GM21390 (cell line): Measurements from ENCODE around the gene TMEM132D.

Experiments
- ATAC-seq: cut with Tn5 transposase; IDR thresholded peaks from one replicate; pipeline ENCODE4 v1.9.1; 2021; ENCODE audit not compliant: unreplicated experiment

The TMEM132D gene

DNA sequence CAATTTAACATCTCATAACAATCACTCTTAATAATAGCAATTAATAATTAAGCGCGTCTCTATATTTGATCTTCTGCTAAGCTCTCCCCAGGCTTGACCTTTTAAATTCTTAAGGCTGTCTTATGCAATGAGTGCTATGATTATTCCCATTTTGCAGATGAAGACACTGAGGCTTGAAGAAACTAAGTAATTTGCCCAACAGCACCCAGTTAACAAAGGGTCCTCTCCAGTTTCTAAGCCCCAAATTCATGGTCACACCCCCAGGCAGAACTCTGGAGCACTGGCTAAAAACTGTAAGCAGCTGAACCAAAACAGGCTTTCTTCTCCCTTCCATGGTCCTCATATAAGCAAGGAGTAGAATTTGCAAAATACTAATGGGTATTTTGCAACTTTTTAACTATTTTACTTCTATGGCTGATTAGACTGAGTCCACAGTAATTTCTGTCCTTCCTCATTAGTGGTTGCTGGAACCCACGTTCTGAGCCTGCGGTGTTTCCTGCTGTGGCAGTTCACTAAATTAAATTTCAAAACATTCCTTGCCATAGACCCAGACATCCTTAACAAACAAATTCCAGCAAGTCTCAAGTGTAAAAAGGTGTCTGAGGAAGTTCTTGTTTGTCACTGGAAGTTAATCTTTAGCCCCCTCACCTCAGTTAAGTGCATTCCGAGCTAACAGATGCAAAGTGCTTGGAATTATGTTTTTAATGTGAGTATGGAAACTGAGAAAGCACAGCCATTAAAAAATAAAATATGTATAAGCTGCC is 76.5 kb downstream of the TMEM132D start:
- no peak for ATAC-seq

GRCh38 chr12:129826273-129826672 is 77.6 kb downstream of the TMEM132D start:
- no peak for ATAC-seq

- no peak for ATAC-seq
Observed at GRCh38 chr12:129825316-129825715, 78.5 kb downstream of the TMEM132D start.

GRCh38 chr12:129821964-129822363 is 81.9 kb downstream of the TMEM132D start:
- ATAC-seq: no peak

GRCh38 chr12:129819391-129819790 is 84.4 kb downstream of the TMEM132D start:
- no peak for ATAC-seq

DNA sequence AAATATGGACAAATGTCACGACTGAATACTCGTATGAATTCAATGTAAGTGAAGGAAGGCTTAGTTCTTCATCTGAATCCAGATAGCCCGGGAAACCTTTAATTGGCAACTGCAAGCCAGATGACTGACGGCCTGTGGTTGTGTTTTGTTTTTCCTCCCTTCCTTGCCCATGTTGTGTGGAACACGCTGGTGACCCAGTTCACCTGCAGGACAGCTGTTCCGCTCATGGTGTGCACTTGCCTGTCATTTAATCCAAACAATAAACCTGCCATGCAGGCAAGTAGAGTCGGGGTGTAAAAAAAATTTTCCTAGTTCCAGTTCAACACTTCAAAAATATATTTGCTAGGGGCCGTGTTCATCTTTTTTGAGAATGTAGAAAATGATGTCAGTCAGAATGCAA is 88.0 kb downstream of the TMEM132D start:
- ATAC-seq: no peak

GRCh38 chr12:129811963-129812362 is 91.9 kb downstream of the TMEM132D start:
- no peak for ATAC-seq

GRCh38 chr12:129807136-129807535 is 96.7 kb downstream of the TMEM132D start:
- no peak for ATAC-seq

DNA sequence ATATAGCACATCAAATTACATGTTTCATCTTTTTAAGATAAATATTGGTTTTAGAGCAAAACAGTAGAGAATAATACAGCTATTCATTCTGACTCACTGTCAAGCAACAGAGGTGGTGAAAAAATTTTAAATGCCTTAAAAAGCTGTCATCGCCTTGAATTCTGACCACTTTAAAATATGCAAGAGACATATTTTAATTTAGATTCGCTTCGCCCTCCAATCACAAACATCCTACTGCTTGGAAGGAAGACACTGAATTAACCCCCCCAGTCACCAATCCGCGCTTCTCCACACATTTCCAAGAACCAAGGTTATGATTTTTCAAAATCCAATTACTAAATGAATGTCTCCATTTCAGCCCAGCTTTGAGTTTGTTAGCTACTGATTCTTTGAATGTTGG is 112.4 kb downstream of the TMEM132D start:
- ATAC-seq: no peak

- no peak for ATAC-seq
Observed at GRCh38 chr12:129790930-129791329, 112.9 kb downstream of the TMEM132D start.

GRCh38 chr12:129790331-129790730 is 113.5 kb downstream of the TMEM132D start:
- ATAC-seq: no peak

DNA sequence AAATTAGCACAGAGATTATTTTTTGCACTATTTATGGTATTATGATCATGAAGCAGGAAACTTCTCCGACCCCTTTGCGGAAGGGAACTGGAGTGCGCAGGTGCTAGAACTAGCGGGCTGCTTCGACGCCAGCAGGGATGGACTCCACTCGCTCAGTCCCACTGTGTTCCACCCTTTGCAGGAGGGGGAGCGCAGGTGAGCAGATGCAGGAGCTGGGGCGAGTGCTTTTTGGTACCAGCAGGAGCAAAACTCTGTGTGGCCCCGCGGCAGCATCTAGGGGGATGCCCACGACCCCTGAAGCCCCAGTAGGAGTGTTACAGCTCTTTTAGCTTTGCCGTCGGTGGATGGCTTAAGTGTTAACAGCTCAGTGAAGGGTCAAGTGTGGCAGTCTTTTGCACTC is 113.9 kb downstream of the TMEM132D start:
- ATAC-seq: no peak

DNA sequence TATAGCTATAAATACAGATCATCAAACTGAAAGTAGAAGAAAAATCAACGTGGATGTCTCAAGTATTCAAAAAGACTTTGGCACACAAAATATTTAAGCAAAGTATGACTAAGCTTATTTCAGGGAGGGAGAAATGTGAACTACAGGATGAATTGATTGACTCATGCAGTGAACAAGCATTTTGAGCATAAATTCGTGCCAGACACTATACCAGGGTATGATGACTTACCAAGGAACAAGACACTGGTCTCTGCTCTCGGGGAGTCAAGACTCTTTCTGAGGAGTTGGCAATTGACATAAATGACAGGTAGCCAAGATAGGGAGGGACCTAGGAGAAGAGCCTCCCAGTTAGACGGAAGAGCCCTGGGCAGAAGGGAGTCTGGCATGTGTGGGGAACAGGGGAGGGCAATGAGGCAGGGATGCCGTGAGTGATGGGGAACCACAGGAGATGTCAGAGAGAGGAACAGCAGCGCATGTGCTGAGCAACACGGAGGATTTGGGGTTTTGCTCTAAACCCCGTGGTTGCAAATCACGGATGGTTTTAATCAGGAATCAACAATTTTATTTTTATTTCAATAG is 115.2 kb downstream of the TMEM132D start:
- ATAC-seq: no peak

- no peak for ATAC-seq
Observed at GRCh38 chr12:129779989-129780388, 123.8 kb downstream of the TMEM132D start.

DNA sequence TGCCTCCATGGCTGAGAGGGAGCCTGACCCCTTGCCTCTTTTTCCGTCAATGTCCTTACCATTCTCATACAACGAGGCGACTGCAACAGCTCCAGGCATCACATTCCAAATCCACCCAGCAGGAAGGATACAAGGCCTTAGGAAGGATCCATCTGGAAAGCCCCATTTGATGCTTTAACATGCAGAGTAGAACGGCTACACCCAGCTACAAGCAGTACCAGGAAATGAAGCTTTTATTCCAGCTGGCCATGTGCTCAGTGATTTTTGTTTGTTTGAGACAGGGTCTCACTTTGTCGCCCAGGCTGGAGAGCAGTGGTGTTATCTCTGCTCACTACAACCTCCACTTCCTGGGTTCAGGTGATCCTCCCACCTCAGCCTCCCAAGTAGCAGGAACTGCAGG is 124.8 kb downstream of the TMEM132D start:
- no peak for ATAC-seq

DNA sequence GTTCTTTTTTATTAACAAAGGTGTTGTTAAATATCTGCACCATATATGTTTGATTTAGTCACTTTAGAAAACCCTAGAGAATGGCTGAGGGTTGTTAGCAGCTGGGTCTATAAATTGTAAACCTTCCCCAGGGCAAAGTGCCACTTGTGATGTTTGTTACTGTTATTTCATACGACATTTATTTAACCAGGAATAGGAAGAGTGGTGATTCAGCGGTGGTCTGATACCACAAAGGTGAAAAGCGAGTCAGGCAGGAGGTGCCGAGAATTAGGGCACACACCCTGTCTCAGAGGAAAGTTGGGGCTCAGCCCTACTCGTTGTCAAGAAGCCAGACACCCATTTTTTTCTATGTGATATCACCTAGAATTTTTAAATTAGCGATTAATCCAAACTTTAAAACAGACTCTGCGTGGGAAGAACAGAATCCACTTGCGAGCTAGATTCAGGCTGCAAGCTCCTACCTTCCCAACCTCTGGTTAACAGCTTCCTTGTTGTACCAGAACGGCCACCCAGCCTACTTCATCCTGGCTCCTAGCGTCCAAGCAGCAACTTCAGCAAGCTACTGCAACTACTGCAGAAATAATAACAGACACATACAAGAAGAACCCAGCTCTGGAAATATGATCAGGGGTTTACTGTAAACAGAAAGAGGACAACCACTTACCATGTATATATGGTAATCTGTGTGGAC is 126.7 kb downstream of the TMEM132D start:
- no peak for ATAC-seq

GRCh38 chr12:129772501-129773493 is 131.0 kb downstream of the TMEM132D start:
- no peak for ATAC-seq

- ATAC-seq: no peak
Observed at GRCh38 chr12:129771238-129771637, 132.6 kb downstream of the TMEM132D start.

DNA sequence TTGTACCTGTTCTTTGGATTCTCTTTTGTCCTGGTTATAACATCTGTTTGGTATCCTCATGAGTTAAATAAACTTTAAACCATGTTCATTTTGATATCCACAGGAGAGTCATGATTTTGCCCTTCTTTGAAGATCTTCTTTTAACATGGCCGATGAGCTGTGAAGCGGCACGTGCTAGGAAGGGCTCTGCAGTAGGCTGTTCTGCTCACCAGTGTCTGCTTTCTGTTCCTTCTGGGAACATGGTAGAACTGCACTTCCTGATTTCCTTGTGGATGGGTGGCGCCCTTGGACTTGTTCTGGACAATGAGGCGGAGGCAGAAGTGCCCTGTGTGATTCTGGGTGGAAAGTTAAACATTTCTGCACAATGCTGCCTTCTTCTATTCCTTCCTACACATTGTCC is 138.1 kb downstream of the TMEM132D start:
- no peak for ATAC-seq

GRCh38 chr12:129762436-129762835 is 141.4 kb downstream of the TMEM132D start:
- no peak for ATAC-seq

- ATAC-seq: no peak
Observed at GRCh38 chr12:129753586-129753985, 150.2 kb downstream of the TMEM132D start.
